Inferior parietal cortex (tissue), 1 donor: Measurements from ENCODE around the gene ZSWIM2.
A peak's percentile ranks its signal among the peaks of the same experiment; 100 is the strongest.
"Not testable (repeated sequence)": the region's sequence is repeated elsewhere in the genome, so short reads cannot be mapped to it uniquely, and the experiment has no call there.

Experiments
- DNase-seq: peaks from one replicate; pipeline ENCODE4 v3.0.0-alpha.2; 2016; ENCODE audit errors: extremely low spot score

Gene ZSWIM2

GRCh38 chr2:186848873-186849578 lies at the start of gene ZSWIM2:
TSS of gene ZSWIM2 (minus strand) at chr2:186849170. CDS start at chr2:186849130, 40 bp downstream.
- peak; percentile 62 for DNase-seq

- DNase-seq: not testable (repeated sequence)
These were observed 47.2 kb upstream of the ZSWIM2 start for GRCh38 chr2:186896220-186896619.

GRCh38 chr2:186895451-186895850 lies 46.5 kb upstream of the ZSWIM2 start:
- no peak for DNase-seq

- no peak for DNase-seq
These were observed 45.5 kb upstream of the ZSWIM2 start for GRCh38 chr2:186894478-186894877.

- DNase-seq: no peak
These were observed 43.9 kb upstream of the ZSWIM2 start for GRCh38 chr2:186892821-186893220.

- DNase-seq: no peak
These were observed 42.2 kb upstream of the ZSWIM2 start for GRCh38 chr2:186891185-186891621.

GRCh38 chr2:186889101-186889879 lies 40.3 kb upstream of the ZSWIM2 start:
- no peak for DNase-seq

- DNase-seq: no peak
These were observed 38.4 kb upstream of the ZSWIM2 start for GRCh38 chr2:186887107-186888090.

GRCh38 chr2:186884587-186884986 lies 35.6 kb upstream of the ZSWIM2 start:
- no peak for DNase-seq

GRCh38 chr2:186883666-186884065 lies 34.7 kb upstream of the ZSWIM2 start:
- DNase-seq: no peak

- DNase-seq: no peak
These were observed 33.6 kb upstream of the ZSWIM2 start for GRCh38 chr2:186882511-186883071.

- DNase-seq: no peak
These were observed 32.7 kb upstream of the ZSWIM2 start for GRCh38 chr2:186881660-186882059.

GRCh38 chr2:186879312-186879711 lies 30.3 kb upstream of the ZSWIM2 start:
- DNase-seq: no peak

- DNase-seq: no peak
These were observed 25.7 kb upstream of the ZSWIM2 start for GRCh38 chr2:186874713-186875112.

GRCh38 chr2:186871881-186872280 lies 22.9 kb upstream of the ZSWIM2 start:
- DNase-seq: no peak

GRCh38 chr2:186868344-186868743 lies 19.4 kb upstream of the ZSWIM2 start:
- DNase-seq: no peak

- DNase-seq: peak; percentile 64
These were observed 14.1 kb upstream of the ZSWIM2 start for GRCh38 chr2:186862869-186863709.

- DNase-seq: no peak
These were observed 6.2 kb upstream of the ZSWIM2 start for GRCh38 chr2:186855216-186855615.

- DNase-seq: no peak
These were observed 5.0 kb upstream of the ZSWIM2 start for GRCh38 chr2:186853951-186854350.

GRCh38 chr2:186852508-186852907 lies 3.5 kb upstream of the ZSWIM2 start:
- no peak for DNase-seq

- DNase-seq: no peak
These were observed 6.6 kb downstream of the ZSWIM2 start for GRCh38 chr2:186842373-186842772.
